Measurements from ENCODE around the gene POMGNT2.

DNA sequence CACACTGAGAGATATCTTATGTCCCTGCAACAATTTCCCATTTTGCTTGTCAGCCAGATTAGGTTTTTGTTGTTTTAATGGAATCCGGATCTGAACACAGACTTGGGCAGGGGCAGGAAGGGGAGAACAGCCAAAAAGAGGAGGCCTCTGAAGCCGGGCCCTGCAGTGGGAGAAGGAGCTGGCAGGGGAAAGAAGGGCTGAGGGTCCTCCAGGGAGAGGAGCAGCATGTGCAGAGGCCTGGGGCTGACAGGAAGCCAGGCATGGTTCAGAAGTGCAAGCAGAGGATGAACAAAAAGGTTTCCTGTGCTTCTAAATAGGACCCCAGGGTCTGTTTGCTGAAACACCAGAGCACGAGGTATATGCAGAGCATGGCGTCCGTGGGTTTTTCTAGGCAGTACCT lies 49.1 kb upstream of the POMGNT2 start:
- TF ChIP-seq CTCF (tag by site-specific recombination; IDR thresholded peaks at IDR 0.05) (no peak), ZNF610 (tag by site-specific recombination; IDR thresholded peaks at IDR 0.05; ENCODE audit: borderline replicate concordance) (no peak), ZNF311 (tag by site-specific recombination; IDR thresholded peaks at IDR 0.05; ENCODE audit: borderline replicate concordance) (no peak), ZNF621 (tag by site-specific recombination; IDR thresholded peaks at IDR 0.05) (no peak), ZNF248 (tag by site-specific recombination; IDR thresholded peaks at IDR 0.05) (no peak), YY1 (tag by site-specific recombination; IDR thresholded peaks at IDR 0.05) (no peak), BCL11A (tag by site-specific recombination; IDR thresholded peaks at IDR 0.05; ENCODE audit: low read depth) (no peak), SALL2 (tag by site-specific recombination; IDR thresholded peaks at IDR 0.05; ENCODE audit: borderline replicate concordance) (no peak), ZBTB20 (tag by site-specific recombination; IDR thresholded peaks at IDR 0.05) (no peak), ZNF138 (tag by site-specific recombination; IDR thresholded peaks at IDR 0.05; ENCODE audit: borderline replicate concordance) (no peak), ZNF623 (tag by site-specific recombination; IDR thresholded peaks at IDR 0.05) (no peak)
- TF ChIP-seq, protein P1, sequence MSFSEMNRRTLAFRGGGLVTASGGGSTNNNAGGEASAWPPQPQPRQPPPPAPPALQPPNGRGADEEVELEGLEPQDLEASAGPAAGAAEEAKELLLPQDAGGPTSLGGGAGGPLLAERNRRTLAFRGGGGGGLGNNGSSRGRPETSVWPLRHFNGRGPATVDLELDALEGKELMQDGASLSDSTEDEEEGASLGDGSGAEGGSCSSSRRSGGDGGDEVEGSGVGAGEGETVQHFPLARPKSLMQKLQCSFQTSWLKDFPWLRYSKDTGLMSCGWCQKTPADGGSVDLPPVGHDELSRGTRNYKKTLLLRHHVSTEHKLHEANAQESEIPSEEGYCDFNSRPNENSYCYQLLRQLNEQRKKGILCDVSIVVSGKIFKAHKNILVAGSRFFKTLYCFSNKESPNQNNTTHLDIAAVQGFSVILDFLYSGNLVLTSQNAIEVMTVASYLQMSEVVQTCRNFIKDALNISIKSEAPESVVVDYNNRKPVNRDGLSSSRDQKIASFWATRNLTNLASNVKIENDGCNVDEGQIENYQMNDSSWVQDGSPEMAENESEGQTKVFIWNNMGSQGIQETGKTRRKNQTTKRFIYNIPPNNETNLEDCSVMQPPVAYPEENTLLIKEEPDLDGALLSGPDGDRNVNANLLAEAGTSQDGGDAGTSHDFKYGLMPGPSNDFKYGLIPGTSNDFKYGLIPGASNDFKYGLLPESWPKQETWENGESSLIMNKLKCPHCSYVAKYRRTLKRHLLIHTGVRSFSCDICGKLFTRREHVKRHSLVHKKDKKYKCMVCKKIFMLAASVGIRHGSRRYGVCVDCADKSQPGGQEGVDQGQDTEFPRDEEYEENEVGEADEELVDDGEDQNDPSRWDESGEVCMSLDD (tag by site-specific recombination; IDR thresholded peaks at IDR 0.05) = no peak
- TF ChIP-seq, protein P2, sequence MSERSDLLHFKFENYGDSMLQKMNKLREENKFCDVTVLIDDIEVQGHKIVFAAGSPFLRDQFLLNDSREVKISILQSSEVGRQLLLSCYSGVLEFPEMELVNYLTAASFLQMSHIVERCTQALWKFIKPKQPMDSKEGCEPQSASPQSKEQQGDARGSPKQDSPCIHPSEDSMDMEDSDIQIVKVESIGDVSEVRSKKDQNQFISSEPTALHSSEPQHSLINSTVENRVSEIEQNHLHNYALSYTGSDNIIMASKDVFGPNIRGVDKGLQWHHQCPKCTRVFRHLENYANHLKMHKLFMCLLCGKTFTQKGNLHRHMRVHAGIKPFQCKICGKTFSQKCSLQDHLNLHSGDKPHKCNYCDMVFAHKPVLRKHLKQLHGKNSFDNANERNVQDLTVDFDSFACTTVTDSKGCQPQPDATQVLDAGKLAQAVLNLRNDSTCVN (tag by site-specific recombination; optimal IDR thresholded peaks at IDR 0.05) = no peak
